Left renal cortex interstitium (tissue), 4 donors: Measurements from ENCODE around the gene CDYL2. TPM values are rescaled to one million over a fixed set of nuclear protein-coding genes. Genes with fewer than 3 reads are reported as not detected.

Experiments
- DNase-seq, 4 donors: peaks; one replicate each; pipeline ENCODE4 v3.0.0-alpha.2; 2013; ENCODE audit warnings: low read depth in 4 of 4, low spot score in 2 of 4, missing footprints in 1 of 4
- polyA plus RNA-seq, 4 donors: library from polyadenylated mRNA; unstranded; fragments of 120-200 nt; gene quantifications; one replicate each; pipeline ENCODE4 v1.2.1, GENCODE V29; 2013; ENCODE audit not compliant: insufficient read length in 4 of 4

CDYL2 gene
- polyA plus RNA-seq, 4 donors: 6.0 to 7.6 (median 7.2) TPM

DNA sequence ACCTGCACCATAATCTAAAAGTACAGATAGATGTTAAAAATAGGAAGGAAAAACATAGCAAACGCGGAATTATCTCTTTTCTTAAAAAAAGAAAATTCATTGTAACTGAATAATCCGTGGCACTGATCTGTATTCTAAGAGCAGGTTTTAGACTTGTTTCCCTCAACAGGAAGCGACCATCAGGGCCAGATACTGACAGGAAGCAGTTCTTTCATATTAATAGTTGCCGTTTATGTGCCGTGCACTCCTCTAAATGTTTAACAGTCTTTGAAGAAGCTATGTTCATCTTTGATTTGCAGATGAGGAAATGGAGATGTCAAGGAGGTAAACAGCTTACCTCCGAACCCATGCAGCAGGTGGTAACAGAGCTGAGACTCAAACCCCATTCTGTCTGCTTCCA, 240.0 kb downstream of the CDYL2 start:
- DNase-seq: no peak

GRCh38 chr16:80563066-80563465, 241.3 kb downstream of the CDYL2 start:
- no peak for DNase-seq

DNA sequence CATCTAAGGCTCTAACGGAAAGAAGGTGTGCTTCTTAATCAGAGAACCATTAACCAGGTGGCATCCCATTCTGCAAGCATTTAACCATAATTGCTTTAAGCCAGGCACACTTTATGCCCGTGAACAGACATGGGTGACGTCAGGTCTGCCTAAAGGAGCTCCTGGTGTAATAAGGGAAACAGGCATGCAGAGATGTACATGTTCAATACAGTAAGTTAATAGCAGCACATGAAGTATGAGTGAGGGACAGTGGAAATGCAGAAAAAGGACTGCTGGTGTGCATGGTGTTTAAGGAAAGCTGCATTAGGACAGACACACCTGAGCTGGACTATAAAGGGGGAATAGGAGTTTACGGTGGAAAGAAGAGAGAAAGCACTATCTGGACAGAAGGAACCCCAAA, 245.0 kb downstream of the CDYL2 start:
- DNase-seq: no peak

GRCh38 chr16:80557037-80557436, 247.4 kb downstream of the CDYL2 start:
- DNase-seq: no peak

GRCh38 chr16:80556481-80556880, 247.9 kb downstream of the CDYL2 start:
- DNase-seq: no peak

- DNase-seq: no peak
Measured at GRCh38 chr16:80554033-80554432, 250.4 kb downstream of the CDYL2 start.

- no peak for DNase-seq
Measured at GRCh38 chr16:80552277-80552676, 252.1 kb downstream of the CDYL2 start.

Other genes starting within 250 kb of the CDYL2 start
- 10 to 100 TPM; 60.4 to 69.4 (median 68.1) TPM for gene CMC2, start 202.3 kb upstream of the CDYL2 start, polyA plus RNA-seq
- gene CENPN, start 202.6 kb upstream of the CDYL2 start, polyA plus RNA-seq: 10 to 100 TPM; 21.1 to 24.4 (median 23.1) TPM
- 10 to 100 TPM; 37.0 to 46.1 (median 44.3) TPM for gene ATMIN, start 231.2 kb upstream of the CDYL2 start, polyA plus RNA-seq